Superior temporal gyrus (tissue), 1 donor: ENCODE measurements around the gene SCFD2.

Source experiments
- DNase-seq: peaks from one replicate; pipeline ENCODE4 v3.0.0-alpha.2; 2016; ENCODE audit errors: extremely low spot score

The SCFD2 gene

DNA sequence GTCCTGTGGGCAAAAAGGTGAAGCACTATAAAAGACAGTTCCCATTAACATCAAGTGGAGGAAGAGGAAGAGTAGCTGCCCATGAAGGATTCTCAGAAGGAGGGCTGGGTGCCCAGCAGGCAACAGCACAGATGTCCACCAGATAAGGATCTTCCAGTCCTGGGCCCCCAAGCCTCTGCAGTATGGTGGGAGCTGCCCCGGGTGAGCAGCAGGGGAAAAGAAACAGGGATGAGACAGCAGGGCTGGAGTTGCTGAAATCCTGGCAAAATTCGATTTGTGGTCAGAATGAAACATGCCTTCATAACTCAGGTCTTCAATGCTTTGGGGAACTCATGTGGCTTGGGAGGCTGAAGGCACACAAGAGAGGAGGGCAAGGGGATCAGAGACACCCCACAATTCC is 409.2 kb downstream of the SCFD2 start:
- no peak for DNase-seq

DNA sequence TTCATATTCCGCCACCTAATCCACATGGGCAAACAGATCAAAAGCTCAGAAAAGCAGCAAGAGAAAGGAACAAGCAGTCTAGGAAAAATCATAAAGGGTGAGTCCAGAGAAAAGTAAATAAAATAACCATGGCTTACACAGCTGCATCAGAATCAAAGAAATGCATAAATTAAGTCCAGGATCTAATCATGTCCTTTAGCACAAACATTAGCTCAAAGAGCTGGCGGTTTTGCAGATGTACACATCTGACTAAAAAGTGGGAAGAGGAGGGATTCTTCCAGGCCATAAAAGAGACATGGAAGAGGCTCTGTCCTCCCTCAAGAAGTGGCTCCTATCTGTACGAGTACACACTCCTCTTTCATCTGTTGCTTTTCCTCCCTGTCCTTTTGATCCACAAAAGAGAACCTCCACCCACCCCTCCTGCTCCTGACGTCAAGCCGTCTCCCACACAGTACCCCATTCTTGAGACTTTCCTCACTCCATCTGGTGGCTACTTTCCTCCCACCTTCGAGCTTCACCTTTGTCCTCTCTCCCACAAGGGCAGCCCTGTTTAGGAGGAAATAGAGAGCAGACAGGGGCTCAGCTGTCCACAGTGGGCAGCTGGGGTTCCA is 411.2 kb downstream of the SCFD2 start:
- DNase-seq, result no peak

DNA sequence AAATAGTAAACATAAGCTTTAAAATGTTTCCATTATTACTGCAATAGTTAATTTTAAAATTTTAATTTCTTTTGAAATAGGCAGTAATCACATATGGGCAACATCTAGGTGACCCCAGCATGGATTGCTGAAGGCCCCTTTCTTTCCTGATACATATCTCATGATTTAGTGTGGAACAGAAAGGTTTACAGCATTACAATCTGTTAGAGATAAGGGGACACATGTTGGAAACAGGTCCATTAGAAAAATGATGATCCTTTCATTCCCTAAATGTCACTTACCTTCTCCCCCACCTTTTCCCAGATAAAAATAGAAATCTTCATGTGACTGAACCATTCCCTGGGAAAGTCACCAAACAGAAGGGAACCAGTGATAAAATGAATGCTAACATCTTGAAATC is 413.3 kb downstream of the SCFD2 start:
- DNase-seq, result no peak

DNA sequence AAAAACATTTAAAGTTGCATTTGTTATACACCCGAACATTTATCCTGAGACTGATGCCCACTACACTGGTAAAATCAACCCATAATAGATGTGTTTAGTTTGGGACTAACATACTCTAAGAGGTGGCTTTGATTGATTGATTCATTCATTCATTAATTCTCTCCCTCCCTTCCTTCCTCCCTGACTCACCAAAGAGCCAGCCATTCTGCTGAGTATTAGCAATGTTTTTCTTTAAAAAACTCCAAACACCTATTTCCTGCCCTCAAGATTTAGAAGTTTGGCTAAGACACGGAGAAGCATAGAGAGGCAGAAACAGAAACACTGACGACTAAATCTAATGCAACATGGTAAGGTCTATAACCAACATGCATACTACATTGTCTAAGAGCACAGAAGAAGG is 414.8 kb downstream of the SCFD2 start:
- no peak for DNase-seq

DNA sequence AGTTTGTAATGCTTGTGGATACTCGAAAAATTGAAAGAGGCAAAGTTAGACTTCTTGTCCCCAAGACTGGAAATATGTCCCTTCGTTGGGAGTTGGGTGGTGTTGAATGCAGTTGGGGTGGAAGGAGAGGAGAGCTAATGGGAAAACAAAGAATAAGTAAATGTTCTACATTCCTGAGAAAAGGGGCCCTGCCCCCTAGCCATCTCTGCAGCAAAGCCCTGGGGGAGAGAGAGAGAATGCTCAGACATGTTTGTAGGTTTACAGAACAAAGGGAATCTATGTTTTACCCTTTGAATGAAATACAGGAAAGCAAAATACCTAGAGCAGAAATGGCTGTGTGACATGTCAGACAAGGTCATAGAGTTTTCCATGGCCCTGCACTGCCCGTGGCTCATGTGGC is 415.6 kb downstream of the SCFD2 start:
- no peak for DNase-seq

GRCh38 chr4:52949336-52949735 is 416.5 kb downstream of the SCFD2 start:
- no peak for DNase-seq

GRCh38 chr4:52948057-52948423 is 417.8 kb downstream of the SCFD2 start:
- no peak for DNase-seq

- DNase-seq, result no peak
These were observed 418.3 kb downstream of the SCFD2 start for GRCh38 chr4:52947401-52948056.

GRCh38 chr4:52946855-52947254 is 419.0 kb downstream of the SCFD2 start:
- no peak for DNase-seq

DNA sequence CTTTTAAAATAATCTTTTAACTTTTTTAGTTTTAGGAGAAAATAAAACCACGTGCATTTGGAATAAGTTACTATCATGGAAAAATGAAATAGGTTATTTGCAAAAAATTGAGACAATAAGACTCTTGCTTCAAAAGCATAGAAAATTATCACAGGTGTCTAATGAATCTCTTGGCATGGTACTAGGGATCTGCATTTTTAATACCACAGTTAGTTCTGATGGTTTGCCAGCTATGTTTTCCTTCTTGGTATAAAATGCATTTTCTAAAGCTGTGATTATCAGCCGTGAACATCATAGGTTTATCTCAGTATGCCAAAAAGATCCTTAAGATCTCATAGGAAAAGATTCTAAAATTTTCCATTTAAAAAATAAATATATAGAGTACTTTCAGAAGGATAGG is 419.9 kb downstream of the SCFD2 start:
- DNase-seq, result no peak

DNA sequence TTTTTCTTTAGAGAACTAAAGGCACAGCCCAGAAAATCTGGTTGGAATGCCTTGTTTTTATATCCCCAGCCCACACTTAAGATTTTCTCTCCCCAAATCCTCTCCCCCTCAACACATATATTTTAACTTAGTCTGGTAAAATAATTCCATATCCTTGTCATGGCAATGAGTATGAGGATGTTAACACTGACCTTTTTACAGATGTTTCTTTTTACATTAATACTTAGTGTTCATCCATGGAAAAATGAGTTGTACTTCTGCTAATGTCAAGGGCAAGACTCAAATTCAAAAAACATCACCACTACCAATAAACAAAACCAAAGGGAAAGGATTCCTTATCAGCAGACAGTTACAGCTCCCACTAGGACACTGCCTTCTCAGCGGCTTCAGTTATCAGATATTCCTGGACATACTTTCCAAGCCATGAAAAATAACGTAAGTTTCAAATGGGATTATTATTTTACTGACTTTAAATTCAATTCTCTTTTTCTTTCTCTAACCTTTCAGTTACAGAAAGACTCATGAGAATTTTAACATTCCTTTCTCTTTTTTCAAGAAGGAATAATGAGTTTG is 420.4 kb downstream of the SCFD2 start:
- no peak for DNase-seq

DNA sequence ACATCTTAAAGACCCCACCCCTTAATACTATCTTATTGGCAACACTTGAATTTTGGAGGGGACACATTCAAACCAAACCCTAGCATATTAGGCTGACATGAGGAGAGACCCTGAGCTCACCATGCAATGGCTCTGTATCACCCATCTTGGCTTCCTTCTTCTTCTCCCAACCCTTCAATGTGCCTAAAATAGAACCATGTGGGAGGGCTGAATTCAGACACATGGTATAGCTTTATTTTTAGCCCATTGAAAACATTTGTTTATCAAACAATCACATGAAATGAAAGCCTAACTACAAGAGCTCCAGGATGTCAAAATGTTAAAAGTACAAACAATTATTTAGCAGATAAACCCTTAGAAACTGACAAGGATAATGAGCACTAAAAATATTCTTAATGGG is 422.2 kb downstream of the SCFD2 start:
- no peak for DNase-seq

GRCh38 chr4:52942936-52943335 is 422.9 kb downstream of the SCFD2 start:
- no peak for DNase-seq

GRCh38 chr4:52941450-52941849 is 424.4 kb downstream of the SCFD2 start:
- no peak for DNase-seq

DNA sequence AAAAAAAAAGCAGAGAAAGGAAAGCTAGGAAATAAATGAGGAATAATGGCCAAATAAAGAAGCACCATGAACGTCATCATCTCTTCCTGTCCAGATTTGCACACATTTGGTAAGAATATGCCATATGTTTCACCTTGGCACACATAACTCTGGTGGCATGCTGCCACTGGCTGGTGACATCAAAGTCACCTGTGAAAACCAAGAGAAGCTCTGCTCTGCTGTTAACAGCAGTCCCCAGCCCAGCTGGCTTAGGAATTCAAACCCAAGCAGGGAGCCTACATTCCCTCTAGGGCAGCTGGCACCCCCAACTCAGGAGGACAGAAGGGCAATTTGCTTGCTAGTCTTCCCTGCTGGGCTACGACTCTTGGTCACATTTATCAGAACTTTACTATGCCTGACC is 426.1 kb downstream of the SCFD2 start:
- DNase-seq, result no peak

DNA sequence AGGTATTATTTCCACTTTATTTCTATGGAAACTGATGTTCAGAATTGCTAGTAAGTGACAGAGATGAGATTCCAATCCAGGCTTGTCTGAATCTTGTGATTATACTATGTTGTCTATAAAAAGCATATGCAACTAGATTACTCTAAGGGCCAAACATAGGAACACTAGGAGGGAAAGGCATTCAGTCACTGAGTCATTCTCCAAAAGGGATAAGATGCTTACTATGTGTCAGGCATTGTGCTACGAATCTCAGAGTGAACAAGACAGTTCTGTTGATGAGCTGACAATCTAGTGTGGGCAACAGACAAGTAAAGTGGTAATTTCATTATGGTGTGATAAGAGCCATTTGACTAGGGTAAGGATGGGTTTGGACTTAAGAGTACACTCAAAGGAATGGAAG is 426.5 kb downstream of the SCFD2 start:
- DNase-seq, result no peak

GRCh38 chr4:52937829-52938228 is 428.0 kb downstream of the SCFD2 start:
- no peak for DNase-seq

DNA sequence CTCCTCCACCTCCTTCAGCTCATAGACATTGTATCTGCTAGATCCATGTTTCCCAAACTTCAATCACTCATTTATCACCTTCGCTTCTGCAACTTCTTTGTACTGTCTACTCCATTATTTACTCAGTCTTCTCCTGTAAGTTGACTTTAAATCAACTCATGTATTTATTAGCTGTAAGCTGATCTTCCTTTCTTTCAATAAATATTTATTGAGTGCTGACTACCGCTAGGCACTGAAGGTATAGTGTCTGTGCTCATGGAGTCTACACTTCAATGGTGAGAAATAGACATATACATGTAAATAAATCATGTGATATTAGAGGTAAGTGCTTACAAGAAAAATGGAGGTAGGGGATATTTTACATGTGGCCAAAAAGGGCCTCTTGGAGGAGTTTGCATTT is 429.1 kb downstream of the SCFD2 start:
- DNase-seq, result no peak

DNA sequence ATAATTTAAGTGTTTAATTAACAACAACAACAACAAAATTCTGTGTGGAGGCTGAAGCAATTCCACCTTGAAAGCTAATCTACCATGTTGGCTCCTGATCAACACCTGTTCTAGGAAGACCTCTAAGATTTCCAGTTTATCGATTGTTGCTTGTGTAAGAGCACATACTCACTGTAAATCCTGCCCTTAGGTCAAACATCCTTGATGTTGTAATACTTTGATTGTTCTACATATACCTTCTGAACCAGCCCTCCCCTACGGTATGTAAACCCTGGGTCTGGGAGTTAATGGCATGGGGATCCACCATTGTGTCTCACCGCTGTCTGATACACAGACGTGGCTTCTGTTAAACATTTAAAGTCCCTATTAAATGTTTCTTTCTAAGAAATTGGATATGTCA is 430.5 kb downstream of the SCFD2 start:
- DNase-seq, result no peak

DNA sequence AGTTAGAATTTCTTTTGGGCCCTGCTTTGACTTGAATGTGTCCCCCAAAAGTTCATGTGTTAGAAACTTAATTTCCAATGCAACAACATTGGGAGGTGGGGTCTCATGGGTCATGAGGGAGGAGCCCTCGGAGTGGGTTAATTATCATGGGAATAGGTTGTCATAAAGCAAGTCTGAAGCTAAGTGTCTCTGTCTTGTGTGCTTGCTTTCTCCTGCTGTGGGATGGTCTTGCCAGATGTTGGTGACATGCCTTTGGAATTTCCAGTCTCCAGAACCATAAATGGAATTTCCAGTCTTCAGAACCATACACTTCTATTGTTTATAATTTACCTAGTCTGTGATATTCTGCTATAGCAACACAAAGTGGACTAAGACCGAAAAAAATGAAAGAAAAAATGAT is 432.1 kb downstream of the SCFD2 start:
- no peak for DNase-seq

DNA sequence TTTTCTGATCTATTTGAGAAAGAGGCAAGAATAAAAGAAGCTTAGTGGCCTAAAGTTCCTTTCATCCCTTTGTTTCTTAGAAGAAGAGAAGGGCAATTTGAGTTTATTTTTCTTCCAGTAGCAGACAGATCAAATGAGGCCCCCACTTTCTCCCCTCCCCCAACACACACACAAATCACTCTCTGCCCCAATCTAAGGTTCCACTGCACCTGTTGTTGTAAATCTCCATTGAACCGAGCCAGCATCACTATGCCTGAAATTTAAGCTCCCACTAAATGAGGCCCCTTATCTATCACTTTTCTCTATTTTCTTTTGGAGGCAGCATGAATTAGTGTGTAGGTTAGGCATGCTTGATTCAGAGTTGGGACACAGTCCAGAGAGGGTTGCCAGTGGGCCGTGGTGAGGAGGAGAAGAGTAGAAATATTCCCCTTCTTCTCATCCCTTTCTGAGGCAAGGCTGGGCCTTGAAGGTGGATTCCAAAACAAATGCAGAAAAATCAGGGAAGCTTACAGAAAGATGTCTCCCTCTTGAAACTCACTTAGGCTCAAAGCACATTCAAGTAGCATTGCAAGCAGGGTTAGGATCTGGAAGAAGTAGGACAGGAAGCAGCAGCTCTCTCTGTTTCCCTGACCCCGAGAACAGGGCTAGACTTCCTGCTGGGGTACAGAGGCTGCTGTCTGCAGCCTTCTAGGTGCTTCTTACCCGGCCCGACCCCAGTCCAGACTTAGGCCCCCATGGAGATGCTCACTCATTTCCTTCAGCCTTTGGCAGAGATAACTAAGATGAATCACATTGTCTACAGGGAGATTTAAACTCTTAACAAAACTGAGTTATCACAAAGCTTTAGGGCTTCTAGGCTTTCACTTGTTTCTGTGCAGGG is 433.0 kb downstream of the SCFD2 start:
- no peak for DNase-seq

GRCh38 chr4:52931243-52931642 is 434.6 kb downstream of the SCFD2 start:
- DNase-seq, result no peak
